B cell (primary cell): ENCODE results near the gene KSR1. TPM values are rescaled to one million over a fixed set of nuclear protein-coding genes. Genes with fewer than 3 reads are reported as not detected.

Source experiments
- ATAC-seq: fragments of 200-7000 bp; cut with Tn5 transposase; one replicate; pipeline ENCODE4 v1.10.0; 2021; ENCODE audit warnings: low read depth, mild to moderate bottlenecking, moderate number of reproducible peaks, moderate library complexity
- CTCF ChIA-PET: fragments of 350-600 bp; sonication (Branson Sonifier 250); formaldehyde crosslinking; loops from one replicate; lab custom pipeline; 2021; ENCODE audit warnings: antibody characterized with exemption, inconsistent platforms; lab: Charles Lee
- POLR2A ChIA-PET: fragments of 350-600 bp; sonication (Branson Sonifier 250); formaldehyde crosslinking; loops from one replicate; lab custom pipeline; 2021; ENCODE audit warnings: antibody characterized with exemption; lab: Charles Lee
- DNase-seq: peaks from one replicate; pipeline ENCODE4 v3.0.0; 2013
- H2AFZ ChIP-seq: 2 replicates; pipeline ENCODE4 v1.6.1; 2012; ENCODE audit warnings: mild to moderate bottlenecking, low read depth, low read length; ENCODE audit not compliant: insufficient read depth, poor library complexity, severe bottlenecking
- H3K27ac ChIP-seq, 2 donors: 1 replicate in 1 of 2; 2 replicates in 1 of 2; pipeline ENCODE4 v1.5.1; 2012 to 2013; ENCODE audit warnings: low read length in 2 of 2, mild to moderate bottlenecking in 2 of 2, moderate library complexity in 1 of 2
- H3K27me3 ChIP-seq, 4 experiments: fragments of 200-600 bp in 1 of 4; sonication (generic) in 1 of 4; replicated peaks in 1 of 4; 1 replicate in 2 of 4; 2 replicates in 2 of 4; pipeline versions ENCODE4 v1.6.1 to v1.7.0; 2013 to 2016; ENCODE audit warnings: low read length in 3 of 4, mild to moderate bottlenecking in 2 of 4, mixed read lengths in 1 of 4, moderate library complexity in 1 of 4; ENCODE audit not compliant: insufficient read depth in 4 of 4, control insufficient read depth in 3 of 4; ENCODE audit errors: control extremely low read depth in 1 of 4
- H3K36me3 ChIP-seq, 2 experiments: replicated peaks in 1 of 2; 1 replicate in 1 of 2; 2 replicates in 1 of 2; pipeline versions ENCODE4 v1.6.1 to v1.7.1; 2013; ENCODE audit warnings: low read length in 1 of 2; ENCODE audit not compliant: insufficient read depth in 2 of 2, control insufficient read depth in 1 of 2; ENCODE audit errors: control extremely low read depth in 1 of 2, extremely low read depth in 1 of 2
- H3K4me1 ChIP-seq, 2 donors: fragments of 200-600 bp in 1 of 2; sonication (generic) in 1 of 2; 1 replicate in 1 of 2; 2 replicates in 1 of 2; pipeline versions ENCODE4 v1.5.1 to v1.6.1; 2013 to 2017; ENCODE audit warnings: low read length in 2 of 2; ENCODE audit not compliant: control insufficient read depth in 2 of 2, insufficient read depth in 2 of 2
- H3K4me2 ChIP-seq: replicated peaks from 2 replicates; pipeline ENCODE3; 2012; ENCODE audit warnings: mild to moderate bottlenecking, low read depth, low read length; ENCODE audit not compliant: poor library complexity, severe bottlenecking
- H3K4me3 ChIP-seq, 5 experiments: fragments of 200-600 bp in 1 of 5; sonication (generic) in 1 of 5; 1 replicate in 3 of 5; 2 replicates in 2 of 5; pipeline versions ENCODE4 v1.5.1 to v1.7.0; 2011 to 2016; ENCODE audit warnings: low read length in 4 of 5, mild to moderate bottlenecking in 4 of 5, low read depth in 2 of 5, control low read depth in 1 of 5, moderate library complexity in 1 of 5; ENCODE audit not compliant: insufficient read depth in 1 of 5; ENCODE audit errors: control extremely low read depth in 1 of 5, extremely low read depth in 1 of 5
- H3K79me2 ChIP-seq: fragments of 200-600 bp; sonication (generic); one replicate; pipeline ENCODE4 v1.6.0; 2016; ENCODE audit warnings: low read length; ENCODE audit not compliant: control insufficient read depth, insufficient read depth
- H3K9ac ChIP-seq: fragments of 200-600 bp; sonication (generic); 2 replicates; pipeline ENCODE4 v1.6.1; 2017; ENCODE audit warnings: mild to moderate bottlenecking, low read length, moderate library complexity
- H3K9me3 ChIP-seq, 3 donors: one replicate each; pipeline versions ENCODE4 v1.6.1 to v1.7.1; 2013; ENCODE audit warnings: low read length in 2 of 3; ENCODE audit not compliant: control insufficient read depth in 2 of 3, insufficient read depth in 1 of 3; ENCODE audit errors: control extremely low read depth in 1 of 3
- H4K20me1 ChIP-seq: 2 replicates; pipeline ENCODE4 v1.6.0; 2012; ENCODE audit warnings: mild to moderate bottlenecking, low read length; ENCODE audit not compliant: insufficient read depth, control insufficient read depth, poor library complexity, severe bottlenecking
- H3K27ac Mint-ChIP-seq: one replicate; pipeline ENCODE4 v1.8.0; 2021; ENCODE audit warnings: mixed read lengths
- H3K27me3 Mint-ChIP-seq: one replicate; pipeline ENCODE4 v1.8.0; 2021; ENCODE audit warnings: mixed read lengths
- H3K4me1 Mint-ChIP-seq: one replicate; pipeline ENCODE4 v1.8.0; 2021; ENCODE audit warnings: mixed read lengths
- H3K4me3 Mint-ChIP-seq: one replicate; pipeline ENCODE4 v1.8.0; 2021; ENCODE audit warnings: mixed read lengths
- H3K9me3 Mint-ChIP-seq: one replicate; pipeline ENCODE4 v1.8.0; 2022; ENCODE audit warnings: mixed read lengths; ENCODE audit not compliant: insufficient read depth
- EZH2 ChIP-seq: IDR thresholded peaks from 2 replicates; pipeline ENCODE4 v1.6.1; 2012; ENCODE audit warnings: borderline replicate concordance, low read depth, mild to moderate bottlenecking, moderate library complexity, low read length; ENCODE audit not compliant: insufficient read depth, poor library complexity, severe bottlenecking
- WGBS: methylation state at CpG from one replicate; pipeline ENCODE4 v1.1.5; 2013; ENCODE audit warnings: missing lambda C conversion rate; ENCODE audit not compliant: insufficient coverage; 5-methylcytosine and 5-hydroxymethylcytosine counted together
- intact Hi-C: fragments of 100-400 bp; cut with micrococcal nuclease; formaldehyde crosslinking; loops from one replicate; pipeline ENCODE4 v1.10.0; 2022
- polyA plus RNA-seq: library from polyadenylated mRNA; depleted of rRNA; stranded (reverse); fragments of >200 nt; gene quantifications from 2 replicates; pipeline ENCODE4 v1.2.3, GENCODE V29; 2012
- total RNA-seq, 2 donors: library from RNA; stranded (reverse); fragments of 120-200 nt in 1 of 2; gene quantifications; 1 replicate in 1 of 2; 2 replicates in 1 of 2; pipeline versions ENCODE4 v1.2.3 to v1.2.4, GENCODE V29; 2013 to 2022
- TF ChIP-seq, protein P1 (sequence below): fragments of 200-600 bp; IDR thresholded peaks from one replicate; pipeline ENCODE4 v1.8.0; 2022; ENCODE audit warnings: antibody characterized with exemption, mild to moderate bottlenecking

Gene KSR1
- total and polyA plus RNA-seq, 2 donors (not counting 1 experiment from before 2014, with no cell fraction given) = 27.5 to 85.6 TPM

DNA sequence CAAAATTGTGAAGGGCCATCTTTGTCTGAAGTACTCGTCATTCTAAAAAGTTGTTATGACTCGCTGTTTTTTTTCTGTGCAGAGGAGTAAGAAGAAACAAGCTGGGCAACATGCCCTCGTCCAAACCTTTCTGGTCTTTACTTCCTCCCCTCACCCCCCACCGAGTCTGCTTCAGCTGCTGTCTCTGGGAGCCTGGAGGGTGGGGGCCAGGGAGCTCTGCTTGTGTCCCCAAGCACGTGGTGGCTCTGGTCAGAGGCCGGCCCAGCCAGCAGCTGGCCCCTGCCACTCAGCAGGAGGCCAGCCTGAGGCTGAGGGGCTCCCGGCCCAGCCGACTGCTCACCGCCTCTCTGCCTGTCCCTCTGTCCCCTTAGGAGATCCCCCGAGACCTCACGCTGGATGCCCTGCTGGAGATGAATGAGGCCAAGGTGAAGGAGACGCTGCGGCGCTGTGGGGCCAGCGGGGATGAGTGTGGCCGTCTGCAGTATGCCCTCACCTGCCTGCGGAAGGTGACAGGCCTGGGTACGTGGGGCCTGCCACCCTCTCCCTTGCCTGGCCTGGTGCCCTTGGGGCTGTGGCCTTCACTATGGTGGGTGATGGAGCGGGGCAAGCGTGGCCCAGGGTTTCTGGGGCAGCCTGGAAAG is 121.0 kb downstream of the KSR1 start:
- DNase-seq (no peak), ATAC-seq (no peak)
- H3K79me2 ChIP-seq = no peaks in the 10 kb centered on the region
- Mint-ChIP-seq H3K9me3 (no peaks in the 10 kb centered on the region), H3K27me3 (no peaks in the 10 kb centered on the region), H3K27ac (no peak overlapping the region), H3K4me1 (peaks cover 4% of the 10 kb centered on the region), H3K4me3 (no peak overlapping the region)
- H4K20me1 ChIP-seq = no peaks in the 10 kb centered on the region
- TF ChIP-seq, protein P1, sequence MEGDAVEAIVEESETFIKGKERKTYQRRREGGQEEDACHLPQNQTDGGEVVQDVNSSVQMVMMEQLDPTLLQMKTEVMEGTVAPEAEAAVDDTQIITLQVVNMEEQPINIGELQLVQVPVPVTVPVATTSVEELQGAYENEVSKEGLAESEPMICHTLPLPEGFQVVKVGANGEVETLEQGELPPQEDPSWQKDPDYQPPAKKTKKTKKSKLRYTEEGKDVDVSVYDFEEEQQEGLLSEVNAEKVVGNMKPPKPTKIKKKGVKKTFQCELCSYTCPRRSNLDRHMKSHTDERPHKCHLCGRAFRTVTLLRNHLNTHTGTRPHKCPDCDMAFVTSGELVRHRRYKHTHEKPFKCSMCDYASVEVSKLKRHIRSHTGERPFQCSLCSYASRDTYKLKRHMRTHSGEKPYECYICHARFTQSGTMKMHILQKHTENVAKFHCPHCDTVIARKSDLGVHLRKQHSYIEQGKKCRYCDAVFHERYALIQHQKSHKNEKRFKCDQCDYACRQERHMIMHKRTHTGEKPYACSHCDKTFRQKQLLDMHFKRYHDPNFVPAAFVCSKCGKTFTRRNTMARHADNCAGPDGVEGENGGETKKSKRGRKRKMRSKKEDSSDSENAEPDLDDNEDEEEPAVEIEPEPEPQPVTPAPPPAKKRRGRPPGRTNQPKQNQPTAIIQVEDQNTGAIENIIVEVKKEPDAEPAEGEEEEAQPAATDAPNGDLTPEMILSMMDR = no peak
- TF ChIP-seq EZH2 = no peak
- no peaks in the 10 kb centered on the region for H3K9me3 ChIP-seq
- no peaks in the 10 kb centered on the region for H3K4me1 ChIP-seq
- intact Hi-C loops = no loop called here
- no peak overlapping the region for H3K27ac ChIP-seq
- H3K27me3 ChIP-seq = no peaks in the 10 kb centered on the region
- 90% methylated on average over 16 of the region's 20 CpGs for WGBS
- no peak overlapping the region for H3K4me2 ChIP-seq
- ChIA-PET POLR2A (no interaction called here), CTCF (interaction anchor here (0.9 to 4.0 kb wide), 3 partner anchors 9 to 339 kb away, joined by 3 to 23 read pairs (median 4); no protein-coding TSS in a partner anchor)
- H3K4me3 ChIP-seq = no peak overlapping the region
- no peak overlapping the region for H3K9ac ChIP-seq
- no peak overlapping the region for H2AFZ ChIP-seq
- H3K36me3 ChIP-seq = no peaks in the 10 kb centered on the region

DNA sequence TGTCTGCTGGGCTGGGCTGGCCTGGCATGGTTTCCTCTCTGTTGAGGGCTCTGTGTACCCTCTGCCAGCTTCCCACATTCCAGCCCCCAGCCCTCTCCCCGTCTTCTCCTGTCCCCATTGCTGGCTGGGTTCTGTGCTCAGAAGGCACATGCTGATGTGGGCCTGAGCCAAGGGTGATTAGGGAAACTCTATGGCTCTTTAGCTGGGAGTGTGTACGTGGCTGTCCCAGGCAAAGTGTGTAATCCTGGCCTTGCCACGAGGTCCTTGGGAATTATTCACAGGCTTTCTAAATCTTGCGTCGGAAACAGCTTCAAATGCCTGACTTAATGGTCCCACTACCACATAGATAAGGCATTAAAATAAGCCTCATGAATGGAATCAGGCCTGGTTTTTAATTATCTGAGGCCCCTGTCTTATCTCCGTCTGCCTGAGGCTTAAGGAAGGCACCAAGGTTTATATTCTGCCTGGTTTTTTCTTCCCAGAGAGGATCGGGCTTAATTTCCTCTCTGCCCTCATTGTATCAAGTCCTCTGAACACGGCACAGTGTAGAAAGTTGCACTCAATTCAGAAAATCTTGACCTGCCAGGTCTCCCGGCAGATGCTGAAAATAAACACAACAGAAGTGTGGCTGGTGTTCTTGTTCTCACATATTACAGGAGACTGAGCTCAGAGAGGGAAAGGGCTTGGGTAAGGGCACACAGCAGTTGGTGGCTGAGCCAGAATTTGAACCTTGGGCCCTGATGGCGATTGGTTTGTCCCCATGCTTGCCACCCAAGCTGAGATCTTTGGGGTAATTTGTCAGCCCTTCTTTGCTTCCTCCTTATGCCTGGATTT is 121.9 kb downstream of the KSR1 start:
- H3K4me3 Mint-ChIP-seq = no peak overlapping the region
- H3K9ac ChIP-seq = no peak overlapping the region

More for the DNA sequence above, 121.9 kb downstream of the KSR1 start:
- Histone ChIP-seq H3K79me2 (no peaks in the 10 kb centered on the region), H3K4me1 (no peaks in the 10 kb centered on the region), H3K36me3 (no peaks in the 10 kb centered on the region), H4K20me1 (no peaks in the 10 kb centered on the region), H3K4me2 (no peak overlapping the region), H3K27me3 (no peaks in the 10 kb centered on the region), H3K4me3 (no peak overlapping the region), H2AFZ (no peak overlapping the region), H3K9me3 (no peaks in the 10 kb centered on the region), H3K27ac (no peak overlapping the region)
- no peak for ATAC-seq
- H3K27me3 Mint-ChIP-seq = no peaks in the 10 kb centered on the region
- CTCF ChIA-PET = interaction anchor here (0.9 to 4.0 kb wide), 3 partner anchors 10 to 340 kb away, joined by 3 to 23 read pairs (median 4); no protein-coding TSS in a partner anchor
- H3K9me3 Mint-ChIP-seq = no peaks in the 10 kb centered on the region
- H3K4me1 Mint-ChIP-seq = peaks cover 4% of the 10 kb centered on the region
- DNase-seq = no peak
- TF ChIP-seq EZH2 = no peak
- TF ChIP-seq, protein P1 = no peak
- POLR2A ChIA-PET = no interaction called here
- intact Hi-C loops = no loop called here
- 90% methylated on average over 4 of the region's 10 CpGs for WGBS
- no peak overlapping the region for H3K27ac Mint-ChIP-seq
